Psoas muscle (tissue), 8 donors: ENCODE data around the gene GNA15. TPM values are rescaled to one million over a fixed set of nuclear protein-coding genes. Genes with fewer than 3 reads are reported as not detected.
A peak's percentile ranks its signal among the peaks of the same experiment; 100 is the strongest.

Experiments
- ATAC-seq, 4 donors: fragments of 200-7000 bp; cut with Tn5 transposase; one replicate each; pipeline ENCODE4 v1.9.1; 2020; ENCODE audit warnings: moderate library complexity in 3 of 4, mild to moderate bottlenecking in 2 of 4
- DNase-seq, 2 donors: peaks; one replicate each; pipeline ENCODE4 v3.0.0-alpha.2; 2020
- H3K27ac ChIP-seq: fragments of 200-600 bp; one replicate; pipeline ENCODE4 v1.8.0; 2022
- H3K27me3 ChIP-seq, 3 donors: fragments of 200-600 bp in 1 of 3; one replicate each; pipeline versions ENCODE4 v1.6.1 to v1.8.0; 2013 to 2022; ENCODE audit warnings: low read length in 2 of 3, mild to moderate bottlenecking in 2 of 3, moderate library complexity in 1 of 3; ENCODE audit not compliant: insufficient read depth in 3 of 3
- H3K36me3 ChIP-seq, 2 donors: fragments of 200-600 bp in 1 of 2; one replicate each; pipeline versions ENCODE4 v1.6.1 to v1.8.0; 2013 to 2022; ENCODE audit warnings: low read depth in 1 of 2, mild to moderate bottlenecking in 1 of 2, moderate library complexity in 1 of 2; ENCODE audit not compliant: insufficient read depth in 1 of 2
- H3K4me1 ChIP-seq: fragments of 200-600 bp; one replicate; pipeline ENCODE4 v1.8.0; 2022
- H3K4me3 ChIP-seq: fragments of 200-600 bp; one replicate; pipeline ENCODE4 v1.8.0; 2022; ENCODE audit warnings: mild to moderate bottlenecking
- H3K9me3 ChIP-seq: fragments of 200-600 bp; one replicate; pipeline ENCODE4 v1.8.0; 2022
- CTCF ChIP-seq: fragments of 200-600 bp; IDR thresholded peaks from one replicate; pipeline ENCODE4 v1.8.0; 2022; ENCODE audit warnings: antibody characterized with exemption
- WGBS, 3 donors: extraction: QIAGEN DNeasy Blood & Tissue Kit; methylation state at CpG; one replicate each; pipeline versions ENCODE4 v1.1.6 to v1.1.7; 2013; 5-methylcytosine and 5-hydroxymethylcytosine counted together
- intact Hi-C, 2 donors: fragments of 100-400 bp; cut with DNase I; formaldehyde crosslinking; loops; one replicate each; pipeline versions ENCODE4 v1.11.0 to v1.14.2; 2022
- polyA plus RNA-seq, 3 donors: library from polyadenylated mRNA; stranded (reverse); fragments of 200-250 nt; gene quantifications; one replicate each; pipeline ENCODE4 v1.2.3, GENCODE V29; 2013
- total RNA-seq, 4 donors: library from RNA; stranded (reverse); fragmentation: NEBNext Ultra II Directional in 2 of 4; extraction: Animal tissue kit (Norgen Biotek cat#: 25700) in 2 of 4; gene quantifications; one replicate each; pipeline versions ENCODE4 v1.2.1 to v1.2.4, GENCODE V29; 2021 to 2023
- donor health status: healthy with polysubstance abuse.
- donor health status: DM: no; HTN: no; CAD: no; lungs with moderate emphysema.
- donor health status: Bipolar disorder and iron deficiency.
- donor health status: healthy.
- donor health status: DM: yes; HTN: yes; CAD: no.
- donor health status: DM: no; HTN: no; CAD: no.
- donor health status: DM: no; HTN: no; CAD: no.
- donor health status: DM: yes; HTN: yes; CAD: no.

GNA15 gene
- total and polyA plus RNA-seq, 7 donors, result 0.18 to 1.9 (median 0.91) TPM

GRCh38 chr19:3122512-3122870 lies 13.3 kb upstream of the GNA15 start:
- ATAC-seq (no peak), DNase-seq (peak; percentile 9 to 36)
- H3K36me3 ChIP-seq, result peaks cover 0 to 45% of the 10 kb centered on the region in 2 donors
- H3K4me3 ChIP-seq, result no peak overlapping the region
- intact Hi-C loops, result loop anchor here in 1 of 2 donors (10.0 kb wide), 1 partner anchor 48 kb away; no protein-coding TSS in a partner anchor
- H3K27ac ChIP-seq, result no peak overlapping the region
- 89 to 93% (median 92%) methylated on average over 18 to 22 of the region's 22 CpGs for WGBS, 3 donors
- H3K9me3 ChIP-seq, result no peaks in the 10 kb centered on the region
- no peaks in the 10 kb centered on the region for H3K27me3 ChIP-seq
- TF ChIP-seq CTCF, result no peak
- H3K4me1 ChIP-seq, result no peaks in the 10 kb centered on the region

GRCh38 chr19:3123088-3123721 lies 12.6 kb upstream of the GNA15 start:
- Histone ChIP-seq H3K4me3 (no peak overlapping the region), H3K27me3 (no peaks in the 10 kb centered on the region), H3K36me3 (peaks cover 0 to 38% of the 10 kb centered on the region in 2 donors), H3K9me3 (no peaks in the 10 kb centered on the region), H3K4me1 (no peaks in the 10 kb centered on the region), H3K27ac (no peak overlapping the region)
- DNase-seq (peak; percentile 19 to 44), ATAC-seq (peak in 2 of 4 donors; percentile 10 to 13)
- TF ChIP-seq CTCF, result no peak
- WGBS, 3 donors, result 83 to 89% (median 87%) methylated on average over 28 to 29 of the region's 29 CpGs
- intact Hi-C loops, result loop anchor here in 1 of 2 donors (10.0 kb wide), 1 partner anchor 48 kb away; no protein-coding TSS in a partner anchor

GRCh38 chr19:3123956-3124355 lies 11.9 kb upstream of the GNA15 start:
- no peak for TF ChIP-seq CTCF
- Histone ChIP-seq H3K27ac (no peak overlapping the region), H3K4me3 (no peak overlapping the region), H3K4me1 (no peaks in the 10 kb centered on the region), H3K9me3 (no peaks in the 10 kb centered on the region), H3K27me3 (no peaks in the 10 kb centered on the region), H3K36me3 (peaks cover 0 to 30% of the 10 kb centered on the region in 2 donors)
- DNase-seq, result peak; percentile 11 to 39
- 40 to 57% (median 46%) methylated on average over 8 of the region's 8 CpGs for WGBS, 3 donors
- intact Hi-C loops, result loop anchor here in 1 of 2 donors (10.0 kb wide), 1 partner anchor 49 kb away; no protein-coding TSS in a partner anchor
- ATAC-seq, result no peak

- no peak for TF ChIP-seq CTCF
- intact Hi-C loops, result loop anchor here (5.0 to 10.0 kb wide), 2 partner anchors 38 to 50 kb away; no protein-coding TSS in a partner anchor
- DNase-seq (peak in 1 of 2 donors; percentile 17), ATAC-seq (no peak)
- Histone ChIP-seq H3K4me1 (no peaks in the 10 kb centered on the region), H3K27me3 (no peaks in the 10 kb centered on the region), H3K4me3 (no peak overlapping the region), H3K27ac (no peak overlapping the region), H3K9me3 (no peaks in the 10 kb centered on the region), H3K36me3 (peaks cover 0 to 26% of the 10 kb centered on the region in 2 donors)
- WGBS, 3 donors, result 65 to 70% (median 65%) methylated on average over 16 of the region's 16 CpGs
These were observed 11.2 kb upstream of the GNA15 start for GRCh38 chr19:3124630-3125029.
